CD4-positive, alpha-beta T cell treated with Interferon alpha-2 for 1 hour (primary cell): ENCODE measurements around the gene ABCG4.
A peak's percentile ranks its signal among the peaks of the same experiment; 100 is the strongest.
"Not testable (repeated sequence)": the region's sequence is repeated elsewhere in the genome, so short reads cannot be mapped to it uniquely, and the experiment has no call there.

Experiments
- DNase-seq, 2 donors: peaks; one replicate each; pipeline ENCODE4 v3.0.0-alpha.2; 2020 to 2022

Gene ABCG4

DNA sequence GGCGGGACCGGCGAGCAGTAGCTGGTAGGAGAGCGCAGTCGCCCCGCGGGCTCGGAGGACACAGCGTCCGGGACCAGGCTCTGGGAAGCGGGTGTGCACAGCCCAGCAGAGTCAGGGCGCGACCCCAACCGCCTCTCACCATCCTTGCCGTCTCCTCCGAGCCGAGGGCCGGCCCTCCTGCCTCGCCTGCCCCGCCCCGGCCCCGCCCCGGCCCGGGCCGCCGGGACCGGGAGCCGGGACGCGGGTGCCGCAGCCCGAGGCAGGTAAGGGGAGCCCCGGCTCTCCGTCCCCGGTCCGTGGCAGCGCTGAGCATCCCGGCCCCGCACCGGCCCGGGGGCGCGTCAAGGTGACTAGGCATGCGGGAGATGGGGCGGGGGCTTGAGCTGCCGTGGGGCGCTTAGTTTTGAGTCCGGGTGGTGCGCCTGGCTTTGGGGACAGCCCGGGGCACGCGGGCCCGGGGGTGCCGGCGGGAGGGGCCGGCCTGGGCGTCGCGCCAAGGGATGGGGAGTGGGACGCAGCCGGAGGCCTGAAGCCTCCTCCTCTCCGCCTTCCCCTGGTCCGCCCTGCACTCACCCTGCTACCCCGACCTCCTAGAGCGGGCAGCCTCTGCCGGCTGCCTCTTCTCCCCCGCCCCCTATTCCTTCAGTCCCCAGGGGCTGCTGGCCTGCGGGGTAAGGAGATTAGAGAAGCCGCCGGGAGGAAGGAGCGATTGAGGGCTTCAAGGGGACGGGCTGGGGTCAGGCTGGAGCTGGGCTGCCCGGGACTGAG is at the start of gene ABCG4:
Gene ABCG4, plus strand, starts transcription at position 35 of the 768 bp plus-strand sequence. CDS start 914 bp downstream, outside the sequence.
- peak in 1 of 2 donors; percentile 28 for DNase-seq

DNA sequence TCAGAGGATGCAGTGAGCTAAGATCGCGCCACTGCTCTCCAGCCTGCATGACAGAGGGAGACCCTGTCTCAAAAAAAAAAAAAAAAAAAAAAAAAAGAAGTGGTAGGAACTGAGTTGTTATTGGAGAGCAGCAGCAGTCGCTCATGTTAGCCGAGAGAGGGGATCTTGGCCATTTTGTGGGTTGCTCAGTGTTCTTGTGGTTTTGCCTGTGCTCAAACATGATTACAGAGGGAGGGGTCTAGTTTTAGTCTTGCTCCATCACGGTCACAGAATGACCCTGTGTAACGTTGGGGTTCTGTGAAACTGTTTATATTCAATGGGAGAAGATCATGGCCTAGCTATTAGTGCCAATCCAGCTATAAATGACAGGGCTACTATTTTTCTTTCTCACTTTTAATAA is 49.1 kb upstream of the ABCG4 start:
- no peak for DNase-seq

- DNase-seq = peak in 1 of 2 donors; percentile 23
Measured at GRCh38 chr11:119100246-119100970, 48.4 kb upstream of the ABCG4 start.

DNA sequence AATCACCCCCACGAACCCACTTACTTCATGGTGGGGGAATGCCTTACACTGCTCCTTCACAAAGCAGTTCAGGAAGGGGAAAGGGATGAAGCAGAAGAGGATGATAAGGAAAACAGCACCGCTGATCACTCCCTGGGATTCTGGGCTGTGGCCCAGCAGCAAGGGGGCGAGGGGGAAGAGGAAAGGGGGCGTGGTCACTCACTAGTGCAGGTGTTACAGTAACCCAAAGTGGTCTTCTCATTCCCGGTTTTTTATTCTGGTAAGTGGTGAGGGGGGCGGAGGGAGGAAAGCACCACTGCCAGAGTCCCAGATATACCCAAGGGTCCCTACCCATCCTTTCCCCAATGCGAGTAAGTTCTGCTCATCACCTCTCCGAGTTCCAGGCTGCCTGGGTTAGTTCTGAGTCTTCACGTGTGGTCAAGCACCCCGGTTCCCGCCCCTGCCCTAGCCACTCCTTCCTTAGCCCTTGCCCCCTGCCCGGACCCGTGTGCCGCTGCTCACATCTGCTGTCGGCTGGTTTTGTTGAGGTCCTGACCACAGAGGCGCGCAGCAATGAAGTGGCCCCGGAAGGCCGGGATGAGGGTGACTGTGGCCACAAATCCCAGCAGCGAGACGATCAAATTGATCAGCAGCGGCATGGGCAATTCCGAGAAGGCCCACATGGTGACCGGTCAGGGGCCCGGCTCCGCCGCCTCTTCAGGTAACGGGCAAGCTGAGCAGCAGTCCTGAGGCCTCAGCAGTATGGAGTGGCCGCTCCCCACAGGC is 47.7 kb upstream of the ABCG4 start:
- no peak for DNase-seq

DNA sequence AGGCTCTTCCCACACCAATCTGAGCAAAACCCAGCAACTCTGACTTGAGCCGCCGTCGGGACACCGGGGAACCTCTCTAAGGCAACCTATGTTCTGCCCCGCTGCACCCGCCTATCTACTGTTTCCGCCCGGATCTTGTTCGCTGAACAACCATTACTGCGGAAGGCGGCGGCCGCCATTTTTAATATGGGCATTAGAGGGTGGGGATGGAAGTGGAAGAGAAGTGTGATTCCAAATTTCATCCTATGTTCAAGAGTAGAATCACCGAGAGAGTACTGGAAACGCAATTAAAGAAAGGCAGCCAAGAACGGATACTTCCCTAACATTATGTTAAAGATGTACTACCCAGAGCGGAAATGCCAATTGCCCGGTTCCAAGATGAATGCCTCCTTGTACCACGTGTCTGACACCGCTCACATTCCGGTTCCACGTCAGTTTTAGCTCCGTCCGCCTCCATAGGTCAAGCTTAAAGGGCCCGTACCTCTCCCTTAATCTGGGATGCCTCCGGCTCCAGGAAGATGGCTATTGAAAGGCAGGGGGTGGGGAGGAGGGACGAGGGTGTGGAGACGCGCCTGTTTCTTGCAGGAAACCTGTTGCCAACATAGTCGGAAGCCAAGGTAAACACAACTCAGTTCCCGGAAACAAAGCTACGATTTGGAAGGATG is 47.0 kb upstream of the ABCG4 start, which contains the start of gene DPAGT1:
Gene DPAGT1, minus strand, starts transcription at position 95 of the 665 bp plus-strand sequence. CDS start 198 bp downstream, outside the sequence.
- DNase-seq = peak; percentile 87 to 90

DNA sequence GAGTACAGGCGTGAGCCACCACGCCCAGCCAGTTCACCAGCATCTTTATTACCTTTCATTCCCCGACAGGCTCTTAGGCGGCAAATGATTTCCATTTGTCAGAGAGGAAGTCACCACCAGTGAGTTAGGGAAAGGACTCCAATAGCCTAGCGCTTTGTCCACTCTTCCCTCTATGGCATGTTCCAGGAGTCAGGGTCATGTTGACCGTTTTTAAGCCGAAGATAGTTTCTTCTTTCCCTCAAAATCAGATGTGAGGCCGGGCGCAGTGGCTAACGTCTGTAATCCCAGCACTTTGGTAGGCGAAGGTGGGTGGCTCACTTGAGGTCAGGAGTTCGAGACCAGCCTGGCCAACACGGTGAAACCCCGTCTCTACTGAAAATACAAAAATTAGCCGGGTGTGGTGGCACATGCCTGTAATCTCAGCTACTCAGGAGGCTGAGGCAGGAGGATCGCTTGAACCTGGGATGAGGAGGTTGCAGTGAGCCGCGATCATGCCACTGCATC is 45.6 kb upstream of the ABCG4 start:
- DNase-seq = not testable (repeated sequence)

GRCh38 chr11:119103793-119104192 is 45.1 kb upstream of the ABCG4 start:
- peak in 1 of 2 donors; percentile 19 for DNase-seq

- peak; percentile 91 to 92 for DNase-seq
Measured at GRCh38 chr11:119106564-119107537, 42.0 kb upstream of the ABCG4 start, which contains the start of gene C2CD2L. Gene C2CD2L (plus strand): TSS chr11:119107344. CDS start chr11:119107742, 398 bp downstream.

DNA sequence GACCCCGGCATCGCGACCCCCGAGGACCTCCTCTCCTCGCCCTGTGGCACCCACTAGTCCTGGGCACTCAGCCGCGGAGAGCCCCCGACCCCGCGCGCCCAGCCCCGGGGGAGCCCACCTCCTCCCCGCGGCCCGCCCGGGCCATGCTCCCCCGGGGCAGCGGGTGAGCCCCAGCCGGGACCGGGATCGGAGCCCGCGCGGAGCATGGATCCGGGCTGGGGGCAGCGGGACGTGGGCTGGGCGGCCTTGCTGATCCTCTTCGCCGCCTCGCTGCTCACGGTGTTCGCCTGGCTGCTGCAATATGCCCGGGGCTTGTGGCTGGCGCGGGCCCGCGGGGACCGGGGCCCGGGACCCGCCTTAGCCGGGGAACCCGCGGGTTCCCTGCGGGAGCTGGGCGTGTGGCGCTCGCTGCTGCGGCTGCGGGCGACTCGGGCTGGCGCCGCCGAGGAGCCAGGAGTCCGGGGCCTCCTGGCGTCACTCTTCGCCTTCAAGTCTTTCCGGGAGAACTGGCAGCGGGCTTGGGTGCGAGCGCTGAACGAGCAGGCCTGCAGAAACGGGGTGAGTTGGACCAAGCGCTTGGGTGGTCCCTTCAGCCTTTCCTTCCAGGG is 41.2 kb upstream of the ABCG4 start:
- no peak for DNase-seq

GRCh38 chr11:119108146-119108856 is 40.6 kb upstream of the ABCG4 start:
- DNase-seq = peak in 1 of 2 donors; percentile 32

DNA sequence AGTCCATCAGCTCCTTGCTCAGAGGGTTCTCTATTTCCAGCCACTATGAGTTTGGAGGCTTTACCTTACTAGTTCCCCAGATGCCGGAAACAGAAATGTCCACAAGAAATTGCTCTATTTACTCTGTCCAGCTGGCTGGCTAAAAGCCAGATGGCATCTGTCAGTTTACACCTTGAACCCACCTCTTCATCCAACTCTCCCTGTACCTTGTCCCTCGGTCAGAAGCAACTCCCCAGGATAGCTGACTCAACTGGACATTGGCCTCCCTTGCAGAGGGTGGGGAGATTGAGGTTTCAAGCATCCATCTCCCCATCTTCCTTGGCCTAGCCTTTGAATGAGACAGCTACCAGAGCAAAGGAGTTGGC is 40.0 kb upstream of the ABCG4 start:
- DNase-seq = no peak

GRCh38 chr11:119109843-119110242 is 39.0 kb upstream of the ABCG4 start:
- DNase-seq = no peak

GRCh38 chr11:119110439-119110838 is 38.4 kb upstream of the ABCG4 start:
- no peak for DNase-seq

- no peak for DNase-seq
Measured at GRCh38 chr11:119111361-119111925, 37.4 kb upstream of the ABCG4 start.

GRCh38 chr11:119112314-119113020 is 36.4 kb upstream of the ABCG4 start:
- DNase-seq = no peak

- DNase-seq = no peak
Measured at GRCh38 chr11:119113716-119114115, 35.1 kb upstream of the ABCG4 start.

GRCh38 chr11:119114351-119114750 is 34.5 kb upstream of the ABCG4 start:
- DNase-seq = no peak

GRCh38 chr11:119115484-119116234 is 33.2 kb upstream of the ABCG4 start:
- DNase-seq = peak; percentile 41 to 57
